DMS53 treated with DMSO at 0.1 percent for 48 hours (cell line): ENCODE results near the gene ZBTB20.

Experiments
- DNase-seq: peaks from one replicate; lab custom pipeline; 2025; ENCODE audit not compliant: unreplicated experiment; lab: John Stamatoyannopoulos, UW

The ZBTB20 gene

DNA sequence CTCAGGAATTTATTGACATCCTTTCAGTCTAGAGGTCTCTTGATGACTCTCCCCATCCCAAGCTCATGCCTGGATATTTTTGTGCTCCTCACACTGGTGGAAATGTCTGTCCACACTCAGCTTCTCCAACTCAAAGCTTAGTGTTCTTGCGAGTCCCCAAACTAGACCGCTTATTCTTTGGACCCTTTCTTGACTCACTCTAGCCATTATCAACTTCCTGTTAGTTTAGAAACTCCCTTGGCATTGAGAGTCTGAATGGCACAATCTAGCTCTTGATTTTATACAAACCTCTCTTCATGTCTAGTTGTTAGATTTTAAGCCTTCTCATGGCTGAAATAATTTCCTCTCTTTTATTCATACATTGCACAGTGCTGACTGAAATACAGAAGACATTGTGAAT lies 833.7 kb downstream of the ZBTB20 start:
- no peak for DNase-seq

DNA sequence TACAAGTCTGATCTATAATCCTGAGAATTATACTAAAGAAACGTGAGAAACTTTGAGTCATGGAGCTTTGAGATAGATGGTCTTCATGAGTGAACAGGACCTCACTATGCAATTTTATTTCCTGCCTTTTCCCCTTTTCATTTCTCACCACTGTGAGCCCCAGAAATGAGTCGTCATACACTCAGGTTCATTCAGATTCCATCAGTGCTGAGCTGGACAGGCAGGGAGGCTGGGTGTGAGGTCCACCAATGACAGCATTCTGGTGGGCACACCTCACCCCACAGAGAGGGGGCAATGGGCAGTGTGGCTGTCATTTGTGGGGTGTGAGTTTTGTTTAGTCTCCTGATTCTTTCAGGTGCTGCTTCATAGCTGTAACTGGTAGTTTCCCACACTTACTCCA lies 836.4 kb downstream of the ZBTB20 start:
- no peak for DNase-seq

DNA sequence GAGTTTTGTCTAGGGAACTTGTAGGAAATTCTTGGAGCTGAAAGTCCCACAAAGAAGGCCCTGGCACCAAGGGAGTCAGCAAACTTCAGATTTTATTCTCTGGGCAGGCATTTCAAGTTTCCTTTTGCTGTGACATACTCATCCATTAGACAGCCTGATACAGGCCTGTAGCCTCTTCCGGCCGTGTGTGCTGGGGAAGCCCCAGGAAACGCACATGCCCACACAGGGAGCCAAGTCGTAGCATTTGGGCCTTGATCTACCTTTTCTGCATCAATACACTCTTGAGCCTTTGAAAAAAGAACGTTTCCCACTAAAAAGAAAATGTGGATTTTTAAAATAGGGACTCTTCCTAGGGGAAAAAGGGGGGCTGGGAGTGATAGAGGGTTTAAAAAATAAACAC lies 838.3 kb downstream of the ZBTB20 start:
- DNase-seq = no peak

DNA sequence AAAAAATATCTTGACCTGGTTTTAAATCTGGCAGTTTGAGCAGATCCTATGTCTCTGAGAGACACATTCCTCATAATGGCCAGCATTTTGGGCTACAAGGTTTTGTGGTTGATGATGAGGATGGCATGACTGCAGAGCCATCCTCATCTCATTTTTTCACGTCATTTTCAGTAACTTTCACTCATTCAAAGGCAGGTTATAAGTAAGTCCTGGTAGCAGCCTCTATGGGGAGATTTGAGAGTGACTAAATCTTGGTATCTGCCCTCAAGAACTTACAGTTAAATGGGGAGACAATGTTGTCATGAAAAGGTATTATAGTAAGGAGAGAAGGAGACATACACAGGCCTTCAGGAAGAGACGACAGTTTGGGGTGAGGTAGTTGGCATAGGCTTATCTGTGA lies 838.7 kb downstream of the ZBTB20 start:
- DNase-seq = no peak

DNA sequence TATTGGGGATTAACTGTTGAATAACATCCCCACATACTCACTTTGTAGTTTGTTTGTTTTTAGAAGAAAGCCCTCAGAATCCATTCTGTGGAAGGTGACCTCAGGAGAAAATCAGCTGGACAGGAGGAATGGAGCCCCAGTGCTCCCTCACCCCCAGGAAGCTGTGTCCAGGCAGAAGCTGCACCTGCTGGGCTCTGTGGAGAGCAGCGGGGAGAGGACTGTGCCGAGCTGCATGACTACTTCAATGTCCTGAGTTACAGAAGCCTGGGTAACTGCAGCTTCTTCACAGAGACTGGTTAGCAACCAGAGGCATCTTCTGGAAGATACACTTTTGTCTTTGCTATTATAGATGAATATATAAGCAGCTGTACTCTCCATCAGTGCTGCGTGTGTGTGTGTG lies 839.3 kb downstream of the ZBTB20 start:
- no peak for DNase-seq

DNA sequence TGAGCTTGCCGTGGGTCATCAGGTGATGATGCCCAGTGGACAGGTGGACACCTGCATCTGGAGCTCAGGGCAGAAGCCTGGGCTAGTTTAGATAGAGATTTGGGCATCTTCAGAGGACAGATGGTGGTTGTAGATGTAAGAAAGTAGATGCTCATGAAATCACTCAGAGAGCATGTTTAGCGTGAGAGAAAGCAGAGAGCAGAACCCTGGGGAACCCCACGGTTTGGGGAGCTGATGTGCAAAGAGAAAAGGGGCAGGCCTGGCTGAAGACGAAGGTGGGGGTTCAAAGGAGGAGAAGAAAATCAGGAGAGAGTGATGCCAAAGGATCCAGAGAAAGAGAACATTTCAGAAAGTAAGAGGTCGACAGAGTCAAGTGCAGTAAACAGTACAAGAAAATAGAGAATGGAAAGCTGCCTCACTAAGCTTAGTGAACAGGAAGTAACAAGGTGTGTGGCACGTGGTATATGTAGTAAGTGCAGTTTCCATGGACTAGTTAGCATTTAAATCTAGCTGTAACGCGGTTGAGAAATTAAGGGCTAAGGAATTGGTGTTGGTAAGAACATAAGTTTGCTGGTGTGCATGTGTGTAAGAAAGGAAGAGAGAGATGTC lies 839.8 kb downstream of the ZBTB20 start:
- DNase-seq = no peak

DNA sequence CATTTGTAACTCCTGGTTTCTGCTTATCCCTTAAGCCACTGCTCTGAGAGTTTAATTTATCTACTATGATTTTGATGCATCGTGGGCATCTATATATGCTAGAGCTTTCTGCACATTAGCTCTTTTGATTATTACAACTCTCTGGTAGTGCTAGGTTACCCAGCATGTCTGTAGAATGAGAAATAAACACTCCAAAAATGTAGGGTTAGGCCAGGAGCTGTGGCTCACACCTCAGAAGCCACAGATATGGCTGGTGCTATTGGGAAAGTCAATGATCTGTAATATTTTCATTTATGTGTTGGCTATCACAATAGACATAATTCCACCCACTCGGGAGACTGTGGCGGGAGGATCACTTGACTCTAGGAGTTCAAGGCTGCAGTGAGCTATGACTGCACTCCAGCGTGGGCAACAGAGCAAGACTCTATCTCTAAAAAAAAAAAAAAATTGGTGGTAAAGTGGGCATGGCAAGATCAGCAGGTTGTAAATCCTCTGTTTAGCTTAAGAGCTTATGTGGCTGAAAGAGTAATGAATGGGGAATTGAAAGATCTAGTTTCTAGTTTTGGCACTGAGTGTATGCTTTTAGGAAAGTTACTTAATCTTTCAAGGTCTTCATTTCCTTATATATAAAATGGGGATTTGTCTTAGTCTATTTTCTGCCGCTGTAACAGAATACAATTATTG lies 847.0 kb downstream of the ZBTB20 start:
- no peak for DNase-seq

DNA sequence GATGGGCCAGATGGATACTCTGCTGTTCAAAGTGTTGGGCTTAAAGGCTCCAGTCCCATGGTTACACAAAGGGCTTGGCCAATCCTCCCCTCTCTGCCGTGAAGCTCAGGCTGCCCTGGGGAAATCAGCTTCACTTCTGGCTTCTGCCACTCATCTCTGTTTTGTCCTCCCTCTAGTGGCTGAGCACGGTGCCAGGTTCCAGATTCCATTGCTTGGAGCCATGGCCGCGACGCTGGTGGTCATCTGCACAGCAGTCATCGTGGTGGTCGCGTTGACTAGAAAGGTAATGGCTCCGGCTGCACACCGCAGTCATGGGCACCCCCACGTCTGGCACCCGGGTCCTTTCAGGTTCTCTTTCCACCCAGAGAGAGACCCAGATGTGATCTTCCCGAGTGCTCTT lies 847.7 kb downstream of the ZBTB20 start:
- no peak for DNase-seq

DNA sequence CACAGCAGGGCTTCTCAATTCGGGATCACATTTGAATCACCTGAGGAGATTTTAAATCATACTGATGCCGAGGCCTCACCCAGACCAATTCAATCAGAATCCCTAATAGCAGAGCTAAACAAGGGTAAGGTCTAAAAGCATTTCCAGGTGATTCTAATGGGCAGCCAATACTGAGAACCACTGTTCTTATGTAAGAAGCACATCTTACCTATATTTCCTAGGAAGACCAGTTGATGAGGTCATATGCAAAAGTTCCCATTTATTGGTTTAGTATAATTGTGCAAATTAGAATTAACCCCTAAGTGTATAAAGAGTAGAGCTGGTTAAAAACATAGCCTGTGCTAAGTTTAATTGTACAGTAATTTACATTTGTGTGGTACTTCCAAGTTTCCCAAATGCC lies 851.1 kb downstream of the ZBTB20 start:
- no peak for DNase-seq

DNA sequence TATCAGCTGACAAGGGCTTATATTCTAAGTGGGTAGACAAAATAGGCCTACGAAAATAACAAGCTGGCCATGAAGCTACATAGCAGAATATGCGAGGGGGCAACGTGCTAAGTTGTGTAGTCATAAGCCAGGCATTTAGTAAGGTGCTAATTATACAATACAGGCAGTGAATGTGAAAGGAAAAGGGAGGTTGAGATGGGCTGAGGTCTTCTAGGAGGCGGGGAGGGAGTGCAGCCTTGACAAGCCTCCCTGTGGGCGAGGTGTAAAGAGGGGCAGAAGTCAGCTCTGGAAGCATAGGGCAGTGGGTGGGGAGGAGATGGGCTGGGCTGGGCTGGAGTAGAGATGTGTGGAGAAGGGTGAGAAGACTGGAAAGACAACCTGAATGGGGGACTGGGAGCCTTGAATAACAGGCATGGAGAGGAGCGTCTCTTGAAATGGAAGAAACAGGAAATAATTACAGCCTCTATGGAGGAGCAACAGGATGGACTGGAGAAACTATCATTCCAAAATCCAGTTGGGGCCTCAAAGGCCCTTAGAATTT lies 852.1 kb downstream of the ZBTB20 start:
- no peak for DNase-seq

DNA sequence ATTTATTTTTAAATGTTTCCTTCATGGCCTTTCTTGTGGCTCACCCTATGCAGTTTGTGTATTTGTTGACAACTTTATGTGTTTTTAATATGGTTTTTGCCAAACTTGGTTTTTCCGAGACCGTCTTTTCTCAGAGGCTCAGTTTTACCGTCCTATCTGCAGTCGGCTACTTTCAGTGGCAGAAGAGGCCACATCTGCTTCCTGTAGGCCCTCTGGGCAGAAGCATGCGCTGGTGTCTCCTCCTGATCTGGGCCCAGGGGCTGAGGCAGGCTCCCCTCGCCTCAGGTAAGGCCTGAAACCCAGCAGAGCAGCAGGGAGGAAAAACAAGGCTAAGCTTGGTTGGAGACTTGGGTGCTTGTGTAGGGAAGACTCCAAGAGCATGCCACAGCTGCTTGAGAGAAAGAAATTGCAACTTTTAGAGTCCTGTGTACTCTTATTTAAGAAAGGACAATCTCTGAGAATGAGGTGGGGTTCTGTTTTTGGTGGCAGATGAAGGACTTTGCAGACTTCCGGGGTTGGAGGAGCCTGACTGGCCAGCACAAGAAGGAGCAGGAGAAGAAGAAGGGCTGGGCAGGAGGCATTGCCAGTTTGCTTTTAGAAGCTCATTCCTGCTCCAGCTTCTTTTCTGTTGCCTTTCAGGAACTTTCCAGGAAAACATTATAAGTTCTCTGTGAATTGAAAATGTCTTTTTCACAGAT lies 853.1 kb downstream of the ZBTB20 start, which contains the start of gene TIGIT:
Gene TIGIT, plus strand, starts transcription at position 191 of the 698 bp plus-strand sequence. Its CDS starts 34 bp downstream, at position 225.
- no peak for DNase-seq

DNA sequence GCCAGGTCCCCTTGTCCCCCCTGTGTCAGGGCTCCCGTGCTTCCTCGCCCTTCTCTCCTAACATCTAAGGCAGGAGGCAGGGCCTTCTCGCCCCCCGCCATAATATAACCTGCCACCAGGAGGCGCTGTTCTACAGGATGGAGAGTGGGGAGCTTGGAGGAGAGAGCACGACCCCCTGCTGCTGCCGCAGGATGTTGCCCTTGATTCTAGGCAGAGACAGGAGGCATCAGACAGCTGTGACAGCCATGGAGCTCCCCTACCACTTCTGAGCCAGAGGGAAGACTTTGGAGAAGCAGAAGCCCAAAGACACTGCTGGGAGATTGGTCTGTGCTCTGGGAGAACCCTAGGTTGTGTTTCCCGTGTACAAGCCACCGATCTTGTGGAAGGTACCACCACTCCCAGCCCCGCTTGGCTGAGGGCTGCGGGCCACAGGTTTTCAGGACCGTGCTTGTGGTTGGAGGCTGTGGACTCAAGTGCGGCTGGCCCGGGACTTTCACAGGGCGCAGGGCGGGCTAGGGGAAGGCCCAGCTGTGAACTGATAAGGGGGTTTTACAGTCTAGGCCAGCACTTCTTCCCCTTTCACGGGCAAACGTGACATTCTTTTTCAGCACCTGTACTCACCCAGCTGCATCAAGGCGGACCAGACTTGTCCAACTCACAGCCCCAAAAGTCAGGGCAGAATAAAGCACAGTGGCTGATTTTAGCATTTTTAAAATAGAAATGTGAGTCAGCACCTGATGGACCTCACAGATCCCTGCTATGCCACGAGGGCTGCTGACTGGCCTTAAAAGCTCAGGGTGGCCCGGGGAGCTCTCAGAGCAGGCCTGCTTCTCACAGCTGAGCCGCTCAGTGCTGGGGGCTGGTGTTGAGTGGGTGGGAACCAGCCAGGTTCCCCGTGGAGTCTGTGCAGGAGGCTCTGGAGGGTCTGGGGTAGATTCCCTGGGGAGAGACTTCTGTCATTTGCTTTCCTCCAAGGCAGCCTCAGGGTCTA lies 855.9 kb downstream of the ZBTB20 start:
- DNase-seq = peak; percentile 3

DNA sequence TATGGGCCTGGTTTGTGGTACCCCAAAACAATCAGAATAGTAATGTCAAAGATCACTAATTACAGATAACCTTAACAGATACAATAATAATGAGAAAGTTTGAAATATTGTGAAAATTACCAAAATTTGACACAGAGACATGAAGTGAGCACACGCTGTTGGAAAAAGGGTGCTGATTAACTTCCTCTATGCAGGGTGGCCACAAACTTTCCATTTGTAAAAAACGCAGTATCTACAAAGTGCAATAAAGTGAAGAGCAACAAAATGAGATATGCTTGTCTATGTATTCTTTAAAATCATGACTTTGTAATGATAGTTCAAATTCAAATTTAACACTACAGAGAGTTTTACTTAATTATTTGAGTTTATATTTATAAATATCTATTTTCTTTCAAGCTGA lies 860.8 kb downstream of the ZBTB20 start:
- no peak for DNase-seq

DNA sequence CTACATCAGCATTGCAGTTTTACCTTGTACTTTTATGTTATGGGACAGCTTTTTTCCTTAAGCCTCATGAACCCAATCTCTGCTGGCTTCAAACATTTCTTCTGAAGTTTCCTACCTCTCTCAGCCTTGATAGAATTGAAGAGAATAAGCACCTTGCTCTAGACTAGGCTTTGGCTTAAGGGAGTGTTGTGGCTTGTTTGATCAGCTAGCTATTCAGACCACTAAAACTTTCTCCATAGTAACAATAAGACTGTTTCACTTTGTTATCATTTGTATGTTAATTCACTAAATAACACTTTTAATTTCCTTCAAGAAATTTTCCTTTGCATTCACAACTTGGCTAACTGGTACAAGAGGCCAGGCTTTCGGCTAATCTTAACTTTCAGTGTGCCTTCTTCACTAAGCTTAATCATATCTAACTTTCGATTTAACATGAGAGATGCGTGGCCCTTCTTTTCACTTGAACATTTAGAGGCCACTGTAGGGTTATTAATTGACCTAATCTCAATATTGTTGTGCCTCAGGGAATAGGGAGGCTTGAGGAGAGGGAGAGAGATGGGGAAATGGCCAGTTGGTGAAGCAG lies 861.3 kb downstream of the ZBTB20 start:
- DNase-seq = no peak

DNA sequence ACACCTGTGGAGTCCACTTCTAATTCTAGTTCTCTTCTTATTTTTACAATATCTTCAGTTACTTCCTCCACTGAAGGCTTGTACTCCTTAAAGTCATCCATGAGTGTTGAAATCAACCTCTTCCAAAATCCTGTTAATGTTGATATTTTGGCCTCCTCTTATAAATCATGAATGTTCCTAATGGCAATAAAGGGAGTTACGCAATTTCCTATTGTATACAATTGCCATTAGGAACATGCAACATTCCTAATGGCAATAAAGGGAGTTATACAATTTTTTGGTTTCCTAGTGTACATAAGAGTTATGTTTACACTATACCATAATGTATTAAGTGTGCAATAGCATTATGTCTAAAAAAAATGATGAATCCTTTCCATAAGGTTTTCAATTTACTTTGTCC lies 862.4 kb downstream of the ZBTB20 start:
- no peak for DNase-seq
